GM18508 (cell line): ENCODE data around the gene VPS50.
"Not testable (repeated sequence)": the region's sequence is repeated elsewhere in the genome, so short reads cannot be mapped to it uniquely, and the experiment has no call there.

Source experiments
- ATAC-seq: cut with Tn5 transposase; IDR thresholded peaks from one replicate; pipeline ENCODE4 v1.9.1; 2021; ENCODE audit warnings: moderate number of reproducible peaks; ENCODE audit not compliant: insufficient read depth, unreplicated experiment

The VPS50 gene

DNA sequence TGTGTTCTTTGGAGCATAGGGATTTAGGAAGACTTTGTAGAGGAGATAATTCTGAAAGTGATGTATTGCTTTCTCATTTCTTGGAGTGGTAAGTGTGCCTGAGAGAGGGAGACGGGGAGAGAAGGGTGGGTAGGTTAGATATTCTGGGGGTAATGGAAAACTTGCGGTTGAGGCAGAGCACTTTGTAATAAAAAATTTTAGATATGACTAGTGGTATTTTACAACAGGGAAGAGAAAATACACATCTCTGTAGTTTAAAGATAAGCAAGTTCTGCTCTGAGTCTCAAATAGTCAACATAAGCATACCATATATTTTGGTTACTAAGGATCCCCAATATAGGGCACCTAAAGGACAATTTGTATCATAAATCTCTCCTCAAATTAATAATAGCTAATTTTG, 6.6 kb downstream of the VPS50 start:
- ATAC-seq = no peak

DNA sequence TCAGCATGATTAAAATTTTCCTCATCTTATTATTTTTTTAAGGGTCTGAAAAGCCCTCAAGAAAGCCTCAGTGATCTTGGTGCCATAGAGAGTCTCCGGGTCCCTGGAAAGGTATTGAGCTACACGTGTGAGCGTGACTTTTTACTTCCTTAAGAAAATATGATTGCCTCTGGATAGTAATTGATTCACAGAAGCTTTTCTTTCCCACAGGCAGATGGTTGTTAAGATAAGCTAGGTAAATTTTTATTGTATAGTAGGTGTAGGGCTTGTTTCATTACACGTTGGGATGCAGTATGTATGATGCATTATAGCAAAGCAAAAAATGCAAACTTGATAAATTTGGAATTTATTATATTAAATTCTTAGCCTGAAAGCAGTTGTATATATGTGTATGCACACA, 7.7 kb downstream of the VPS50 start:
- no peak for ATAC-seq

DNA sequence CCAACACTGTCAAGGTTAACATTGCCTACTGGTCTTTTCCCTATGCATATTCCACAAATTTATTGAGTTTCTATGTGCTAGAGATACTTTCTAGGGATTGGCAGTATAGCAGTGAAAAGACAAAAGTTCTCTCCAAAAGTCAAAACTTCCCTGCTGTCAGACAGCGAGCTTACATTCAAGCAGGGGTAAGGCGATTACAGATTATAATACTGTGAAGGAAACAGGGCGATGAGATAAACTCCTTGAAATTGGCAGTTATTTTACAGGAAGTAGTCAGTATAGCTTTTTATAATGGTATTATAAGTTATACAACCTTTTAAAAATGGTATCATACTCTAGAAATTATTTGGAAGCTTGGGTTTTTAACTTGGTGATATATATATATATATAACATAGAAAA, 9.9 kb downstream of the VPS50 start:
- ATAC-seq = no peak

DNA sequence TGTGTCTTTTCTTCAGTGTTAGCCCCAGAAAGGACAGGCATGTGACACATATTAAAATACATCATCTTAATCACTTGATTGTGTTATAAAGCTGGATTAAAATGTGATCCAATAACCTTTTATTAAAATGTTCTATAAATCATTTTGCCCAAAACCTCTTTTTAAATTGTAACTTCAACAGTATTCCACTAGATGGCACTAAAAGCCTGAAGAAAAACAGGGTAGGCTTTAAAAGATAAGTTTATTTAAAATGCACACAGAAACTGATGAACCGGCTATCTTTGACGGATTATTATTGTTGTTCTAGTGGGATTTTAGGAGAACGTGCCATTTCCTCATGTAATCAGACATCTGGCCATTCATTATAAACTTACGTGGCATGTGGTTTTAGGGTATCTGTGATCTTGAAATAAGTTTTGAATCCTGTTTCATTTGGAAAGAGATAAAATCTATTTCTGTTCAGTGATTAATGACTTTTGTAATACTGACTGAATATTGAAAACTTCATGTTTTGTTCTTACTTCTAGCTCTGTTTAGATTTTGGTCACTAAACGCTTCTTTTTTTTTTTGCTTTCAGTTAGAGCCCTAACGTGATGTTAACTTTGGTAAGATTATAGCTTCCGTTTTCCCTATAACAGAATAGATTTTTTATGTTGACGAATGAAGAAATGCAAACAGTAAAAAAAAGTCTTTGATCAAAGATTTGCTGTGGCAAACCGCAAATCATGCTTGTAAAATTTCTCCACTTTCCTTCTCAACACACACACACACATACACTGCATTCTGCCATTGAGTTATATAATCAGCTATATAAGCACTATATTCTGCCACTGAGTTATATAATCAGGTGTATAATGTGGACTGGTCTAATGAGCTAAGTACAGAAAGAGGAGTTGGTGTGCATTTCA, 13.6 kb downstream of the VPS50 start:
- ATAC-seq = no peak

DNA sequence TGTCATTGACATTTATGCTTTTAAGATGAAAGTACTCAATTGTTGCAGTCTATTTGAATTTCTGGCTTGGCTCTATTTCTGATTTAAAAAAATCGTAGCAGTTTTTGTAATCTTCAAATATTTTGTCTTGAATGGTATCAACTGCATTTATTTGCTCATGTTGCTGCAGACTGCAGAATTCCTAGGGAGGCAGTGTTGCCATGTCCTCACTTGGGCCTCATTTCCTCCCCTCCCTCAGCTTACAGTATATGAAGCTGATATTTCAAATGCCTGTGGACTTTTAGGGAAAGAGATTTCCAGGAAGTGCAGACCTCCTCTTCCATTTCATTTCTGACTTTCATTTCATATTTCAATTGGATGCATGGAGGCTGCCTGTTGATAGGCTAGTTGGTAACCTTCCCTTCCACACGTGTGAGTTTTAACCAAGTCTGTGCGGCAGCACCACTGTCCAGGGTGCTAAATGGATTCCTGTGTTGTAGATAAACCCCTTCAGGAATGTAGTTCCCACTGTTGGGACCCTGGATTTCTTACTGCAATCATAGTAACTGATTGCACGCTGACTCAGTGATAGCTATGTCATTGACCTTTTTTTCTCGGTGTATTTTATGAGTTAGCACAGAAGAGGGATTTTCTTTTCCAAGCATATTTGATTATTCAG, 17.5 kb downstream of the VPS50 start:
- no peak for ATAC-seq

DNA sequence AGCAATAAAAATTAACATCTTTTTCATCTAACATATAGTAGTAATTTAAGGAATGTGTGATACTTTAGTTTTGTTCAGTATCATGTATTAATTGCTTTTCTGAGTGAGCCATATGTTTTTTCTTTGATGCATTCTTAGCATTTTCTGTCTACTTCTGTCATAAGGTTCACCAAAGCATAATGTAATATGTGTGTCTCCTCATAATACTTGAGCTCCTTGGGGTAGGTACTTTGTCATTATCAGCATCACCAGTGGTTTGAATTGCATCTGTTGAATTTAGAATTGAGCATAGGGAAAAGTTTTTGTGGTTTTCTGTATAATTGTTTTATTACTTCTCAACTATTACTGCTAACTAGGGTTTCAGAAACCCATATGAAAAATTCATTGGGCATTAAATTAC, 26.5 kb downstream of the VPS50 start:
- ATAC-seq = no peak

DNA sequence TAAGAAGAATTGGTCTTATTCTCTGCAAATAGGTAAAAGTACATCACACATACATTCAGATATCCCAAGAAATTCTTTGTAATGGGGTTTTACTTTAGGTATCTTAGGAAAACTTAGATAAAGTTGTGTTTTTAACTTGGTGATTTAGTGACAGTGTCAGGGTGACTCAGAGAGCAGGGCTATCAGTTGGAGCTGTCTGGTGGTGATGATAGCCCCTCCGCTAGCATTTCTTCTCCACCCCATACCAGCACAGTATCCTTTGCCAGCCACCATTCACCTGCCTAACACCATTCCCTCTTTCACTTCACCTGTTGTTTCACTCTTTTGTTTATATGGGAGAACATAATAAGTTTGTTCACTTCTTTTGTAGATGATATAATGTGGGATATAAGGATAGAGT, 30.4 kb downstream of the VPS50 start:
- ATAC-seq = no peak

DNA sequence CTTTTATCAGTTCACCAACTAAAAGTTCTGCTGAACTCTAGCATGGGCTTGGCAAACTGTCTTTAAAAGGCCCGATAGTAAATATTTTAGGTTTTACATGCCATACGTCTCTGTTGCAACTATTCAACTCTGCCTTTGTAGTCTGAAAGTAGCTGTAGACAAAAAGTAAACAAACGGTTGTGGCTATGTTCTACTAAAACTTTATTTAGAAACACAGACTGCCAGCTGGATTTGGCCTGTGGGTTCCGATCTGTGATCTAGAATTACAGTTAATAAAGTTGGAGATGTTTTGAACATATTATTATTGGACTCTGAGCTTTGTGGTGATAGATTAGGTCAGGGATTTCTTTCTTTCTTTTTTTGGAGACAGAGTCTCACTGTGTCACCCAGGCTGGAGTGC, 33.1 kb downstream of the VPS50 start:
- no peak for ATAC-seq

DNA sequence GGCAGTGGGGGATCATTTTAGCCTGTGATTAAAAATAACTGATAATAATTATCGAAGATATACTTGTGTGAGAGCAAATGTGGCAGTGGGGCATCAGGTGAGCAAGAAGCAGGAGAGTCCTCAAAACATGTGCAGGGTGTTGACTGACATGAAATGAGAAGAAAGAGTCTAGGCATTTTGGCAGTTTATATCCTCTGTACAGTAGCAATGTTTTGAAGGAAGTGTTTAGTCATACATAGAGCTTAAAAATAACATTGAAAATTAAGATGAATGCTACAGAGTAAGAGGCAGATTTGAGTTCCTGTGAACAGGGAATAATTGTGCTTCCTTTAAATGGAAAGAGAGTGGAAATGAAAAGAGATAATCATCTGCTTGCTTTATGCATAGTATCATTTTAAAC, 47.4 kb downstream of the VPS50 start:
- no peak for ATAC-seq

DNA sequence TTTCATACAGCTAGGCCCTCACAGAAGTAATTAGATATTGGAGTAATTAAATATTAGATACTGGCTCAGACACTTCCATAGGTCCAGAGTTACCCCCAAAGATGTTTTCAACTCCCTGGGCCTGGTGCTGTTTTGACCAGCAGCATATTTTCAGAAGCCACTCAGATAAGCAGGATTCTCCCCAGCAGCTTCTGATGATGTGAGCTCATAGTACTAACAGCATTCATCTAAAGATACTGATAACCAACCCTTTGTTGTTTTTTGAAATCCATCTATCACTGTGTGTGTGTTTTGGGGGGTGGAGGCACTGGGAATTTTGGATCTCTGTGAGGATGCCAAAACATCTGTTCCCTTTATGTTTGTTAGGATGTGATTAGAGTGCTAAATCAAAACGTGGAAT, 52.7 kb downstream of the VPS50 start:
- ATAC-seq = no peak

DNA sequence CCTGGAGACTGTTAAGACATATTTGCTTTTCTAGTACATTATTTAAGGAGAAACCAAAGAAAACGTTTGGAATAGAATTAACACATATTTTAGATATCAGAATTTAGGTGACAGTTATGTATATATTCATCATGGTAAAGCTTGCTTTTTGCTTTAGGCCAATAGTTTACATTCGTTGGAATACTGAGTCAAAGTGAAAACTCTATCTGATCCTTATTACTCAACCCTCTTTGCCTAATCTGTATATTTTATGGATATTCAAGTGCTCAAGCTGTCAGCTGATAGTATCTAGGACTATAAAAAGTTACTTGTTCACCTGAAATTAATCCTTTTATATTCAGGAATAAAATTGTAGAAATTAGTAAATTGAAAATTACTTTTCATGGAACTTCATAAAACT, 61.1 kb downstream of the VPS50 start:
- no peak for ATAC-seq

DNA sequence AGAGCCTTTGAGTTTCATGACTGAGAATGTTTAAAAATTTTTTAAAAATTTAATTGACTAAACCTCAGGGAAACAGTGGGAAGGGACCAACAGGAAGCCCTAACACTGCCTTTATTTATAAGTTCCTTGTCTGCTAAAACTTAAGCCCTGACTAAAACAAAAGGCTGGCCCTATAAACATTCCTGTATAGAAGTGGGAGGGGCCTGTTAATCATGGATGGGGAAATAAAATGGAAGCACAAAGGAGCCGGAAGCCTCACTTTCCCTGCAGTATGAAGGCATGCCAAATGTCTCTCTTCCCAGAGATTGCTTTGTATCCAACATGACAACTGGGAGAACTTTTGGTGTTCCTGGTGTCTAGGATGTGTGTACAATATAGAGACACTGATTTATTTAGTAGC, 66.0 kb downstream of the VPS50 start:
- no peak for ATAC-seq

DNA sequence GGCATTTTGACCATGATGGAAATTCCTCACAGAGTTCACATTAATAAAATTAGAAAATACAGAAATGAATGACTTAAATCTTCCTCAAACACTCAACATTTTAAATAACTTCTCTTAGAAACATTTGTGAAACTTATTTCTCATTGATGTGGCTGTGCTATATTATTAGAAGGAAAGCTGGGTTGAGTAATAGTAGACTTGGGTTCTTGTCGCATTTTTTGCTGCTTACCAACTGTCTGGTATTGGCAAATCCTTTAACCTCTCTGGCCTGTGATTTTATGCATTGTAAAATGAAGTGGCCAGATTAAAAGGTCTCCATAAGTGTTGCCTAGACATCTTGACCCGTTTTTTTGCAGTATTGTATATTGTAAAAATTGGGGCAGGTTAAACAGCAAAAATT, 66.5 kb downstream of the VPS50 start:
- ATAC-seq = no peak

DNA sequence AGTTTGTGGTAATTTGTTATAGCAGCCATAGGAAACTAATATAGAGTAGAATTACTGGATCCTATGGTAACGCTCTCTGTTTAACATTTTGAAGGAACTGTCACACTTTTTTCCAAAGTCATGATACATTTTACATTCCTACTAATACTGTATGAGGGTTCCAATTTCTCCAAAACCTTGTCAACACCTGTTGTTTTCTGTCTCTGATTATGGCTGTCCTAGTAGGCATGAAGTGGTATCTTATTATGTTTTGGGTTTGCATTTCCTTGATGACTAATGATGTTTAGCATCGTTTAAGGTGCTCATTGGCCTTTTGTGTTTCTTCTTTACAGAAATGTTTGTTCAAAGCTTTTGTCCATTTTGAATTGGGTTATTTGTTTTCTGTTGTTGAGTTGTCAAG, 69.6 kb downstream of the VPS50 start:
- no peak for ATAC-seq

DNA sequence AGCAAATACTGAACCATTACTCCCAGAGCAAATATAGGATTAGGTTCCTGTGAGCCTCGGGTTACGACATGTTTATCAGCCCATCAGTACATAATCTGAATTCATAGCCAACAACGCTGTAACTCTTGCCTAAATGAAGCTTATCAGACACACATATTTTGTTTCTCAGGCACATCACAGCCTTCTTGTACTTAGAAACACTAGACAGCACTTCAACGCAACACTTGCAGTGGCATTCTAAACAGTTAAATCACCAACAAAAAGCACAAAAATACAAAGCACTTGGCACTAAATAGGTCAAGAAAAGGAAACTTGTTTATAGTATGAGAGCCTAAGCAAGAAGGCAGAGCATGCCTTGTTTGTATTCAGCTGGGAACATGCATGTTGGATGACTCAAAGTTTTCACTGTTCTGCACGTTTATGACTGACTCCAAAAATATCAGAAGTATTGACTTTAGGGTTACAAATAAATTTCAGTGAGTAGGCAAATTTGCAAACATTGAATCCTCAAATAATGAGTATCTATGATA, 75.0 kb downstream of the VPS50 start:
- ATAC-seq = no peak

DNA sequence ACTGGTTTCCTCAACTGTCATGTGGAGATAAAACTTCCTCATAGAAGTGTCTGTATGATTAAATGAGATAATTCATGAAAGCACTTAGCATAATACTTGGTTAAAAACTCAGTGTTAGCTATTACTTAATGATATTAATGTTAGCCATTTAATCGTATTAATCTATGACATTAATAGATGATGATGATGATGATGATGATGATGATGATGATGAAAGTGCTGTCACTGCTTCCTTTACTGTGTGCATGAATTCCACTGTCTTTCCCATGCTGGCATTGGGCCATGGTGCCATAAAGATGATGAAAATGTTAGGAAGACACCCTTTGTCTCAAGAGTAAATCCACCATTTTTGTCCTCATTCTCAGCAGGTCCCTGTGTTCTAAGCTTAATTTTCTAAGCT, 75.8 kb downstream of the VPS50 start:
- no peak for ATAC-seq

DNA sequence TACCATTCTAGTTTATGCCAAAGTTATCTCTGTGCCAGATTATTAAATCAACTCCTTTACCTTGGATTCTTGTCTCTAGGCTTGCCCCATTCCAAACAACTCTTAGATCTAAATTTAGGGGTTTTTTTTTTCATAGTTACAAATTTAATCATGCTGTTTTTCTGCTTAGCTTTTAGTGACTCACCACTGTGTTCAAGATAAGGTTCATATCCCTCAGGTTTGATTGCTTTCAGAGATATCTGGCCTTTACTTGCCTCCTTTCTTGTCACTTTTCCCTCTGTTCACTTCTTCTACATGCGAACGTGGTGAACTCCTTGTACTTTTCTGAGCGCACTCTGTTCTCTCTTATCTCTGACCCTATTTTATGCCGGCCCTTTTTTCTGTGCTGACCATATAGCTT, 78.2 kb downstream of the VPS50 start:
- no peak for ATAC-seq

DNA sequence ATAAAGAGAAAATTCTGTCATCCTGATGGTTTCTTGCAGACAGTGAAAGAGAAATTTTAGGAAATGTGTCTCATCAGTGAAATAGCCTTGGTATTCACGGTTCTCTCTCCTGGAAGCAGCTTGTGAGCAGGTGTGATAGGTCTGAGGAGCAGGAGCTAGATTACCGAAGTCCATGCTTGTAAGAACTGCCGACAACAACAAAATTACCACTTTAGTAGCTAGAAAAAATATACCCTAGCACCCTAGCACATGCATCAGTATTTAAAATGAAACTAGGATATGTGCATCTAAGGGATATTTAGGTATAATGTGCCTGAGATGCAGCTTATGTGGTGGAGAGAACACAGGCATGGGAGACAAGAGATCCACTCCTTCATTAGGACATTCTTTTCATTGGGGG, 82.3 kb downstream of the VPS50 start:
- ATAC-seq = no peak

DNA sequence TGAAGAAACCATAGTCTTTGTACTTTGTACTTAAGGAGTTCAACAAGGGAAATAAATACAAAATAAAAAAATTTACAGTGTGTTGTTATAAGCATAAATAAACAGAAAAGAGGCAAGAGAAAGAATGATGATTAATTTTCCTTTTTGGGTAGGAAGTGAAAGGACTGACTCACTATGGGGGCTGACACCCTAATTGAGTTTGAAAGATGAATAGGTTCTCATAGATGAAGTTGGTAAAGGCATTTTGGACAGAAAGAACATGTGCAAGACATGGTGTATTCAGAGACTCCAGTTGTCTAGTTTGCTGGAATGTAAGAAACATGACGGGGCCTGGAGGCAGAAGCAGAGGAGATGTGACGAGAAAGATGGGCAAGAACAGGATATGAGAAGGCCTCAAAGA, 83.7 kb downstream of the VPS50 start:
- no peak for ATAC-seq

DNA sequence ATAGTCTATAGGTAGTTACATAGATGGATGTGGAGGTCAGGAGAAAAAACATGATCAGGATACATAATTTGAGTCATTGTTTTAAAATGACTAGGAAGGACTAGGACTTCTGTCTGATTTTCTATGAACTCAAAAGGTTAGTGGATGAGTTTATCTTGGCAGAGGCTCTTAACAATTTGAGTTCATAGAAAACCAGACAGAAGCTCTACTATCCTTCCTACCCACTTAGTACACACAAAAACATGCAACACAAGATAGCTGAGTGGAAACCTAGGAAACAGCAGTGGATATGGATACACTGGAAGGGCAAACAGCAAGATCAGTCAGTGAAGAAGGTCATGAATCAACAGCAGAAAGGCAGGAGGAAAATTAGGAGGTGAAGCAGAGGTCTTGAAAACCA, 84.6 kb downstream of the VPS50 start:
- ATAC-seq = no peak

DNA sequence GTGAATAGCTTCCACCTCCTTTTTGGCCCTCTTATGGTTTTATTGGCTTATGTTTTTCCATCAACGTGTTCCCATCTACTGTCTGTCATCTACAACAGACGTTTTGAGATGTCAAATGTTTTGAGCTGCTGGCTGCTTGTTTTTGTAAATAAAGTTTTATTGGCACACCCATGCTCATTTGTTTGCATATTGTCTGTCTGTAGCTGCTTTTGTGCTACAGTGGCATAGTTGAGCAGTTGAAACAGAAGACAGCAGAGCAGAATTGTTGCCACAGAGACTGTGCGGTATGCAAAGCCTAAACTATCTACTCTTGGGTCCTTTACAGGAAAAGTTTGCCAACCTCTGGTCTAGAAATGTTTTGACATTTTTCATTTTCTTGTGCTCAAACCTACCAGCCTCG, 88.7 kb downstream of the VPS50 start:
- no peak for ATAC-seq

DNA sequence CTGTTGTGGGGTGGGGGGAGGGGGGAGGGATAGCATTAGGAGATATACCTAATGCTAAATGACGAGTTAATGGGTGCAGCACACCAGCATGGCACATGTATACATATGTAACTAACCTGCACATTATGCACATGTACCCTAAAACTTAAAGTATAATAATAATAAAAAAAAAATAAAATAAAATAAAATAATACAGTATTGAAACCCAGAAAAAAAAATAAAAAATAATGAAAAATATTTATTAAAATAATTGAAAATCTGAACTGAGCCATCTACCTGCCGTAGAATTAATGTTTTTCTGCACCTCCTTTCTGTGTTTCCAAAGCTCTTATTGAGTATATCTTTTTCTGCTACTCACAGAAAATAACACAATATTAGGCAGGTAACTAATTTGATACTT, 94.1 kb downstream of the VPS50 start:
- ATAC-seq = not testable (repeated sequence)
